WTC11 (cell line): ENCODE results near the gene CCDC134. TPM values are rescaled to one million over a fixed set of nuclear protein-coding genes. Genes with fewer than 3 reads are reported as not detected.

Source experiments
- ATAC-seq: fragments of 200-7000 bp; cut with Tn5 transposase; 2 replicates; pipeline ENCODE4 v1.10.0; 2021; ENCODE audit warnings: mild to moderate bottlenecking, moderate library complexity
- CTCF ChIA-PET: fragments of 300-600 bp; sonication (Branson Sonifier 250); formaldehyde crosslinking; loops from one replicate; lab custom pipeline; 2021; ENCODE audit warnings: antibody characterized with exemption; lab: Charles Lee
- POLR2A ChIA-PET: fragments of 350-600 bp; sonication (Branson Sonifier 250); formaldehyde crosslinking; loops from one replicate; lab custom pipeline; 2021; ENCODE audit warnings: antibody characterized with exemption; lab: Charles Lee
- DNase-seq: peaks from one replicate; pipeline ENCODE4 v3.0.0; 2021; ENCODE audit warnings: low spot score
- H3K27ac Mint-ChIP-seq: 2 replicates; pipeline ENCODE4 v1.8.0; 2021; ENCODE audit warnings: mixed read lengths
- H3K27me3 Mint-ChIP-seq: 2 replicates; pipeline ENCODE4 v1.8.0; 2021; ENCODE audit warnings: low read depth, mild to moderate bottlenecking, moderate library complexity, mixed read lengths
- H3K36me3 Mint-ChIP-seq: 2 replicates; pipeline ENCODE4 v1.8.0; 2021; ENCODE audit warnings: mixed read lengths
- H3K4me1 Mint-ChIP-seq: 2 replicates; pipeline ENCODE4 v1.8.0; 2022; ENCODE audit warnings: mixed read lengths
- H3K4me3 Mint-ChIP-seq: 2 replicates; pipeline ENCODE4 v1.8.0; 2021; ENCODE audit warnings: mild to moderate bottlenecking, moderate library complexity, mixed read lengths
- H3K9me3 Mint-ChIP-seq: 2 replicates; pipeline ENCODE4 v1.8.0; 2021; ENCODE audit warnings: mixed read lengths
- ARID4B ChIP-seq: sonication (generic); formaldehyde crosslinking; IDR thresholded peaks from 2 replicates; pipeline ENCODE4 v1.8.0; 2023; ENCODE audit warnings: missing genetic modification reagents, mild to moderate bottlenecking, borderline replicate concordance
- ATF3 ChIP-seq: sonication (generic); formaldehyde crosslinking; conservative IDR thresholded peaks from 2 replicates; pipeline ENCODE4 v1.8.1; 2022; ENCODE audit warnings: mild to moderate bottlenecking, missing genetic modification reagents
- CDX4 ChIP-seq: fragments of 250-450 bp; sonication (Bioruptor Pico); IDR thresholded peaks from 2 replicates; pipeline ENCODE4 v1.9.0; 2021; ENCODE audit warnings: moderate library complexity, mild to moderate bottlenecking, inconsistent platforms, borderline replicate concordance
- E2F4 ChIP-seq: sonication (generic); formaldehyde crosslinking; IDR thresholded peaks from 2 replicates; pipeline ENCODE4 v1.8.1; 2022; ENCODE audit warnings: low read depth, mild to moderate bottlenecking, moderate library complexity, missing genetic modification reagents, borderline replicate concordance
- ELF4 ChIP-seq: sonication (generic); formaldehyde crosslinking; IDR thresholded peaks from 2 replicates; pipeline ENCODE4 v1.8.1; 2022; ENCODE audit warnings: low read depth, mild to moderate bottlenecking, moderate library complexity, missing genetic modification reagents
- ERG ChIP-seq: fragments of 250-450 bp; sonication (Bioruptor Pico); IDR thresholded peaks from 2 replicates; pipeline ENCODE4 v1.8.0; 2021; ENCODE audit warnings: mild to moderate bottlenecking
- FOXK1 ChIP-seq: sonication (generic); formaldehyde crosslinking; IDR thresholded peaks from 2 replicates; pipeline ENCODE4 v1.8.0; 2022; ENCODE audit warnings: mild to moderate bottlenecking, moderate library complexity, missing genetic modification reagents
- FOXP4 ChIP-seq: sonication (generic); formaldehyde crosslinking; IDR thresholded peaks from 2 replicates; pipeline ENCODE4 v1.8.0; 2022; ENCODE audit warnings: mild to moderate bottlenecking, missing genetic modification reagents
- HMGA2 ChIP-seq: fragments of 250-450 bp; sonication (Bioruptor Pico); IDR thresholded peaks from 2 replicates; pipeline ENCODE4 v1.4.0; 2021; ENCODE audit warnings: mild to moderate bottlenecking, moderate library complexity
- NR3C1 ChIP-seq: sonication (generic); formaldehyde crosslinking; conservative IDR thresholded peaks from 2 replicates; pipeline ENCODE4 v1.8.1; 2023; ENCODE audit warnings: low read depth, mild to moderate bottlenecking, missing genetic modification reagents
- RELA ChIP-seq: sonication (generic); formaldehyde crosslinking; IDR thresholded peaks from 2 replicates; pipeline ENCODE4 v1.8.1; 2022; ENCODE audit warnings: missing genetic modification reagents, mild to moderate bottlenecking, borderline replicate concordance
- RORB ChIP-seq: fragments of 250-450 bp; sonication (Bioruptor Pico); IDR thresholded peaks from 2 replicates; pipeline ENCODE4 v1.9.0; 2021; ENCODE audit warnings: mild to moderate bottlenecking
- SP1 ChIP-seq: sonication (generic); formaldehyde crosslinking; conservative IDR thresholded peaks from 2 replicates; pipeline ENCODE4 v1.8.1; 2022; ENCODE audit warnings: missing genetic modification reagents
- TEAD4 ChIP-seq: sonication (generic); formaldehyde crosslinking; IDR thresholded peaks from 2 replicates; pipeline ENCODE4 v1.8.0; 2022; ENCODE audit warnings: mild to moderate bottlenecking, missing genetic modification reagents
- TP53 ChIP-seq: sonication (generic); formaldehyde crosslinking; IDR thresholded peaks from 2 replicates; pipeline ENCODE4 v1.8.1; 2023; ENCODE audit warnings: mild to moderate bottlenecking, missing genetic modification reagents
- ZBTB21 ChIP-seq: sonication (generic); formaldehyde crosslinking; IDR thresholded peaks from 2 replicates; pipeline ENCODE4 v1.8.1; 2023; ENCODE audit warnings: mild to moderate bottlenecking, missing genetic modification reagents, borderline replicate concordance
- ZMAT4 ChIP-seq: fragments of 250-450 bp; sonication (Bioruptor Pico); IDR thresholded peaks from 2 replicates; pipeline ENCODE4 v1.9.0; 2021; ENCODE audit warnings: mild to moderate bottlenecking
- ZNF317 ChIP-seq: sonication (generic); formaldehyde crosslinking; IDR thresholded peaks from 2 replicates; pipeline ENCODE4 v1.8.1; 2023; ENCODE audit warnings: low read depth, mild to moderate bottlenecking, moderate library complexity, missing genetic modification reagents, borderline replicate concordance
- ZNF416 ChIP-seq: fragments of 250-450 bp; sonication (Bioruptor Pico); IDR thresholded peaks from 2 replicates; pipeline ENCODE4 v1.9.0; 2021; ENCODE audit warnings: mild to moderate bottlenecking, inconsistent platforms
- ZNF423 ChIP-seq: fragments of 250-450 bp; sonication (Bioruptor Pico); IDR thresholded peaks from 2 replicates; pipeline ENCODE4 v2.1.2; 2022; ENCODE audit warnings: mild to moderate bottlenecking, moderate library complexity
- ZNF671 ChIP-seq: fragments of 250-450 bp; sonication (Bioruptor Pico); IDR thresholded peaks from 2 replicates; pipeline ENCODE4 v1.8.0; 2021; ENCODE audit warnings: mild to moderate bottlenecking
- total RNA-seq: library from RNA; stranded (reverse); gene quantifications from 3 replicates; pipeline ENCODE4 v1.2.3, GENCODE V29; 2021

CCDC134 gene
- total RNA-seq, 1 experiment from 2014 or later: 19.0 TPM

GRCh38 chr22:41801147-41801819 lies 804 bp downstream of the CCDC134 start:
- CTCF ChIA-PET: interaction anchor here (0.9 to 3.2 kb wide), 12 partner anchors 24 to 290 kb away, joined by 3 to 76 read pairs (median 6); partner anchors contain the start of genes CENPM, MEI1 and NDUFA6
- H3K9me3 Mint-ChIP-seq: no peaks in the 10 kb centered on the region
- H3K27me3 Mint-ChIP-seq: no peaks in the 10 kb centered on the region
- H3K4me1 Mint-ChIP-seq: peaks cover 30% of the 10 kb centered on the region
- H3K4me3 Mint-ChIP-seq: peak overlapping the region; percentile 96
- H3K27ac Mint-ChIP-seq: peak overlapping the region; percentile 83
- DNase-seq (no peak), ATAC-seq (no peak)
- TF ChIP-seq ZNF416 (CRISPR knock-in tag) (no peak), E2F4 (CRISPR knock-in tag) (no peak), FOXP4 (CRISPR knock-in tag) (no peak), SP1 (no peak), ZMAT4 (CRISPR knock-in tag) (no peak), NR3C1 (CRISPR knock-in tag) (no peak), ATF3 (CRISPR knock-in tag) (no peak), CDX4 (CRISPR knock-in tag) (no peak), ARID4B (CRISPR knock-in tag) (no peak), ZBTB21 (CRISPR knock-in tag) (no peak), FOXK1 (CRISPR knock-in tag) (no peak), TP53 (CRISPR knock-in tag) (no peak)
- peaks cover 7% of the 10 kb centered on the region for H3K36me3 Mint-ChIP-seq
- POLR2A ChIA-PET: interaction anchor here (0.5 to 2.5 kb wide), 13 partner anchors 23 to 289 kb away, joined by 3 to 21 read pairs (median 5); partner anchors contain the start of genes CENPM and SREBF2

- ChIA-PET CTCF (interaction anchor here (1.8 to 3.2 kb wide), 5 partner anchors 56 to 139 kb away, joined by 7 to 76 read pairs (median 21); partner anchors contain the start of gene MEI1), POLR2A (interaction anchor here (0.5 to 2.5 kb wide), 5 partner anchors 31 to 145 kb away, joined by 3 to 21 read pairs (median 6); partner anchors contain the start of genes CENPM and SREBF2)
- DNase-seq (no peak), ATAC-seq (no peak)
- H3K27me3 Mint-ChIP-seq: no peaks in the 10 kb centered on the region
- peak overlapping the region; percentile 86; the same call in 1 of the 2 replicates for H3K27ac Mint-ChIP-seq
- peak overlapping the region; percentile 96 for H3K4me3 Mint-ChIP-seq
- peaks cover 30% of the 10 kb centered on the region for H3K4me1 Mint-ChIP-seq
- no peaks in the 10 kb centered on the region for H3K9me3 Mint-ChIP-seq
- peaks cover 7% of the 10 kb centered on the region for H3K36me3 Mint-ChIP-seq
- no peak for TF ChIP-seq ELF4 (CRISPR knock-in tag)
- TF ChIP-seq ZNF671: no peak
- TF ChIP-seq TEAD4 (CRISPR knock-in tag): no peak
- no peak for TF ChIP-seq ZNF317
- TF ChIP-seq RORB (CRISPR knock-in tag): no peak
- TF ChIP-seq HMGA2 (CRISPR knock-in tag): no peak
- TF ChIP-seq ZNF416 (CRISPR knock-in tag): no peak
- TF ChIP-seq ERG (CRISPR knock-in tag): no peak
- TF ChIP-seq ZNF423 (CRISPR knock-in tag): no peak
- TF ChIP-seq CDX4 (CRISPR knock-in tag): no peak
- TF ChIP-seq ZBTB21 (CRISPR knock-in tag): no peak
- no peak for TF ChIP-seq RELA
These were observed 1.4 kb downstream of the CCDC134 start for GRCh38 chr22:41801886-41802285.
